ENCODE results near the gene KRTAP12-3.

GRCh38 chr21:44687671-44688070 is 29.9 kb downstream of the KRTAP12-3 start:
- TF ChIP-seq POLR2AphosphoS5 (IDR thresholded peaks at IDR 0.05) (no peak), EZH2 (IDR thresholded peaks at IDR 0.05; ENCODE audit: borderline replicate concordance, insufficient read depth, low read length, poor library complexity, severe bottlenecking) (no peak)
- TF ChIP-seq, protein P1, sequence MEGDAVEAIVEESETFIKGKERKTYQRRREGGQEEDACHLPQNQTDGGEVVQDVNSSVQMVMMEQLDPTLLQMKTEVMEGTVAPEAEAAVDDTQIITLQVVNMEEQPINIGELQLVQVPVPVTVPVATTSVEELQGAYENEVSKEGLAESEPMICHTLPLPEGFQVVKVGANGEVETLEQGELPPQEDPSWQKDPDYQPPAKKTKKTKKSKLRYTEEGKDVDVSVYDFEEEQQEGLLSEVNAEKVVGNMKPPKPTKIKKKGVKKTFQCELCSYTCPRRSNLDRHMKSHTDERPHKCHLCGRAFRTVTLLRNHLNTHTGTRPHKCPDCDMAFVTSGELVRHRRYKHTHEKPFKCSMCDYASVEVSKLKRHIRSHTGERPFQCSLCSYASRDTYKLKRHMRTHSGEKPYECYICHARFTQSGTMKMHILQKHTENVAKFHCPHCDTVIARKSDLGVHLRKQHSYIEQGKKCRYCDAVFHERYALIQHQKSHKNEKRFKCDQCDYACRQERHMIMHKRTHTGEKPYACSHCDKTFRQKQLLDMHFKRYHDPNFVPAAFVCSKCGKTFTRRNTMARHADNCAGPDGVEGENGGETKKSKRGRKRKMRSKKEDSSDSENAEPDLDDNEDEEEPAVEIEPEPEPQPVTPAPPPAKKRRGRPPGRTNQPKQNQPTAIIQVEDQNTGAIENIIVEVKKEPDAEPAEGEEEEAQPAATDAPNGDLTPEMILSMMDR (IDR thresholded peaks at IDR 0.05; ENCODE audit: poor library complexity, severe bottlenecking), result no peak

Data from neural cell (in vitro differentiated cells).